NCI-H1105 treated with DMSO at 0.1 percent for 48 hours (cell line): ENCODE results near the gene PSG1.
"Not testable (repeated sequence)": the region's sequence is repeated elsewhere in the genome, so short reads cannot be mapped to it uniquely, and the experiment has no call there.

Source experiments
- DNase-seq: peaks from one replicate; lab custom pipeline; 2025; lab: John Stamatoyannopoulos, UW

PSG1 gene

DNA sequence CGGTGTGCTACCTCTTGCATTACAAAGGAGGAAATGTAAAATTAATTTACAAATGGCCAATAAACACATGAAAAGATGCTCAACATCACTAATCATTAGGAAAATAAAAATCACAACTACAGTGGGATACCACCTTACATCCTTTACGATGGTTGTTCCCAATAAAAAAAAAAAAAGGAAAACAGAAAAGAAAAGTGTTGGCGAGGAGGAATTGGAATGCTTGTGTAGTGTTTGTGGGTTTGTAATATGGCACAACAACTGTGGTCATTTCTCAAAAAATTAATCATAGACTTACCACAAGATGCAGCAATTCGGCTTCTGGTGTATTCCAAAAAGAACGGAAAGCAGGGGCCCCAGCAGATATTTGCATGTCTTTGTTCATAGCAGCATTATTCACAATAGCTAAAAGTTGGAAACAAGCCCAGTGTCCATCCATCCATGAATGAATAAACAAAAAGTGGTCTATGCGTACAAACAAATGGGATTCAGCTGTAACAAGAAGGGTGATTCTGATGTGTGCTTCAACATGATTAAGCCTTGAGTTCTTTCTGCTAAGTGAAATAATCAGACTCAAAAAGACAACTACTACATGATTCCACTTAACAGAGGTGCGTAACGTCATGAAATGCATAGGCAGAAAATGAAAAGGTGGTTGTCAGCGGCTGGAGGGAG is 58.1 kb downstream of the PSG1 start:
- peak; percentile 80 for DNase-seq

- DNase-seq: not testable (repeated sequence)
These were observed 59.4 kb downstream of the PSG1 start for GRCh38 chr19:42819960-42820650.

DNA sequence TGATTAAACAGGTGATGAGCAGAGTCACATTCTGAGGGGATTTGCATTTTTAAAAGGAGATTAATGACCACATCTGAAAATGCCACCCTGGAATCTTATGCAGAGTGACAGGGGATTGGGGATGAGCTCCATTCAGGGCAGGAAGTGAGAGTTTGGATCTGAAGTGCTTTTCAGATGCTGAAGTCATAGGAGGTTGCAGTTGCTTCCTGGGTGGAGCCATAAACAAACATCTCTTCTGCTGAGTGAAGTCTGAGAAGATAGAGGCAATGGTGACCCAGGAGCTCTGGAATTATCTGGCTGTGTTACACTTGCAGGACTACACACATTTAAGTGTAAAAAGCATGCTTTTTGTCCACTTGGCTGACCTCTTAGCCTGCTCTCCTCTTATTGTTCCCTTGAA is 62.6 kb downstream of the PSG1 start:
- no peak for DNase-seq
